GM21717 (cell line): ENCODE results near the gene MPIG6B.
"Not testable (repeated sequence)": the region's sequence is repeated elsewhere in the genome, so short reads cannot be mapped to it uniquely, and the experiment has no call there.

Experiments
- ATAC-seq: cut with Tn5 transposase; IDR thresholded peaks from one replicate; pipeline ENCODE4 v1.9.1; 2021; ENCODE audit warnings: mild to moderate bottlenecking, moderate library complexity; ENCODE audit not compliant: unreplicated experiment

MPIG6B gene

GRCh38 chr6:31700740-31701401, 22.3 kb upstream of the MPIG6B start:
- no peak for ATAC-seq

- ATAC-seq = no peak
These were observed 21.3 kb upstream of the MPIG6B start for GRCh38 chr6:31701666-31702404.

GRCh38 chr6:31702405-31702818, 20.8 kb upstream of the MPIG6B start:
- no peak for ATAC-seq

GRCh38 chr6:31702819-31703716, 20.1 kb upstream of the MPIG6B start, which contains the start of gene ABHD16A:
TSS of gene ABHD16A (minus strand) at chr6:31703324. CDS start at chr6:31703281, 43 bp downstream.
- peak; percentile 73 for ATAC-seq

- ATAC-seq = no peak
These were observed 17.2 kb upstream of the MPIG6B start for GRCh38 chr6:31705931-31706330.

GRCh38 chr6:31706599-31706998, 16.6 kb upstream of the MPIG6B start, which contains the start of gene LY6G6F:
TSS of gene LY6G6F (plus strand) at chr6:31706866. CDS start at chr6:31706907, 41 bp downstream.
- no peak for ATAC-seq

GRCh38 chr6:31707701-31708100, 15.5 kb upstream of the MPIG6B start:
- ATAC-seq = no peak

- no peak for ATAC-seq
These were observed 14.9 kb upstream of the MPIG6B start for GRCh38 chr6:31708224-31708623.

- not testable (repeated sequence) for ATAC-seq
These were observed 14.0 kb upstream of the MPIG6B start for GRCh38 chr6:31709157-31709556.

GRCh38 chr6:31710523-31711219, 12.5 kb upstream of the MPIG6B start:
- ATAC-seq = no peak

GRCh38 chr6:31711233-31711632, 11.9 kb upstream of the MPIG6B start:
- no peak for ATAC-seq

- ATAC-seq = no peak
These were observed 10.9 kb upstream of the MPIG6B start for GRCh38 chr6:31712296-31712695.

- ATAC-seq = no peak
These were observed 9.7 kb upstream of the MPIG6B start for GRCh38 chr6:31713465-31713864.

GRCh38 chr6:31713991-31714684, 9.0 kb upstream of the MPIG6B start:
- no peak for ATAC-seq

GRCh38 chr6:31715022-31715958, 7.9 kb upstream of the MPIG6B start, which contains the start of gene LY6G6D:
TSS of gene LY6G6D (plus strand) at chr6:31715348. CDS start at chr6:31715356, 8 bp downstream.
- no peak for ATAC-seq

- ATAC-seq = no peak
These were observed 5.5 kb upstream of the MPIG6B start for GRCh38 chr6:31717499-31718222.

GRCh38 chr6:31718265-31718664, 4.9 kb upstream of the MPIG6B start:
- no peak for ATAC-seq

GRCh38 chr6:31719001-31719400, 4.2 kb upstream of the MPIG6B start:
- ATAC-seq = no peak
